ENCODE data around the gene FAM227B.
"Not testable (repeated sequence)": the region's sequence is repeated elsewhere in the genome, so short reads cannot be mapped to it uniquely, and the experiment has no call there.

FAM227B gene

GRCh38 chr15:49506341-49506740 is 114.3 kb downstream of the FAM227B start:
- ChIA-PET CTCF (no interaction called here), POLR2A (no interaction called here)
- TF ChIP-seq ELF4 (IDR thresholded peaks at IDR 0.05) (no peak), HDGF (IDR thresholded peaks at IDR 0.05; ENCODE audit: borderline replicate concordance) (no peak)
- no peak for DNase-seq (ENCODE audit: extremely low spot score)

- CTCF ChIA-PET: no interaction called here
- POLR2A ChIA-PET: no interaction called here
- DNase-seq (ENCODE audit: extremely low spot score): no peak
- no peak for TF ChIP-seq CTBP1 (IDR thresholded peaks at IDR 0.05; ENCODE audit: borderline replicate concordance)
- no peak for TF ChIP-seq BHLHE40 (IDR thresholded peaks at IDR 0.05; ENCODE audit: borderline replicate concordance)
- TF ChIP-seq TARDBP (IDR thresholded peaks at IDR 0.05): no peak
- TF ChIP-seq FOXA1 (IDR thresholded peaks at IDR 0.05): no peak
- TF ChIP-seq HDGF (IDR thresholded peaks at IDR 0.05; ENCODE audit: borderline replicate concordance): no peak
- no peak for TF ChIP-seq FOXK2 (IDR thresholded peaks at IDR 0.05)
- no peak for TF ChIP-seq ZNF384 (IDR thresholded peaks at IDR 0.05)
- no peak for TF ChIP-seq ELF4 (IDR thresholded peaks at IDR 0.05)
- no peak for TF ChIP-seq PKNOX1 (IDR thresholded peaks at IDR 0.05)
Measured at GRCh38 chr15:49501586-49501985, 119.0 kb downstream of the FAM227B start.

GRCh38 chr15:49495993-49496753 is 124.4 kb downstream of the FAM227B start:
- no peak for DNase-seq (ENCODE audit: extremely low spot score)
- ChIA-PET POLR2A (no interaction called here), CTCF (no interaction called here)
- TF ChIP-seq NFRKB (IDR thresholded peaks at IDR 0.05) (no peak), SUZ12 (IDR thresholded peaks at IDR 0.05) (no peak), FOXK2 (IDR thresholded peaks at IDR 0.05) (no peak), ARNT (IDR thresholded peaks at IDR 0.05) (no peak), ZNF384 (IDR thresholded peaks at IDR 0.05) (no peak), BHLHE40 (IDR thresholded peaks at IDR 0.05; ENCODE audit: borderline replicate concordance) (no peak), L3MBTL2 (conservative IDR thresholded peaks at IDR 0.05) (no peak), TARDBP (IDR thresholded peaks at IDR 0.05) (no peak), FOXM1 (IDR thresholded peaks at IDR 0.05; ENCODE audit: borderline replicate concordance) (no peak), HDGF (IDR thresholded peaks at IDR 0.05; ENCODE audit: borderline replicate concordance) (no peak)

GRCh38 chr15:49494842-49495241 is 125.8 kb downstream of the FAM227B start:
- DNase-seq (ENCODE audit: extremely low spot score): no peak
- TF ChIP-seq LEF1 (IDR thresholded peaks at IDR 0.05; ENCODE audit: borderline replicate concordance): no peak
- no peak for TF ChIP-seq CTBP1 (IDR thresholded peaks at IDR 0.05; ENCODE audit: borderline replicate concordance)
- TF ChIP-seq L3MBTL2 (conservative IDR thresholded peaks at IDR 0.05): no peak
- no peak for TF ChIP-seq TARDBP (IDR thresholded peaks at IDR 0.05)
- no peak for TF ChIP-seq FOXK2 (IDR thresholded peaks at IDR 0.05)
- no peak for TF ChIP-seq SP1 (IDR thresholded peaks at IDR 0.05)
- TF ChIP-seq ELF4 (IDR thresholded peaks at IDR 0.05): no peak
- TF ChIP-seq NFRKB (IDR thresholded peaks at IDR 0.05): no peak
- TF ChIP-seq BHLHE40 (IDR thresholded peaks at IDR 0.05; ENCODE audit: borderline replicate concordance): no peak
- POLR2A ChIA-PET: no interaction called here
- CTCF ChIA-PET: no interaction called here

- CTCF ChIA-PET: no interaction called here
- POLR2A ChIA-PET: no interaction called here
- TF ChIP-seq SP1 (IDR thresholded peaks at IDR 0.05) (no peak), FOXM1 (IDR thresholded peaks at IDR 0.05; ENCODE audit: borderline replicate concordance) (no peak), FOXA1 (IDR thresholded peaks at IDR 0.05) (no peak), ARNT (IDR thresholded peaks at IDR 0.05) (no peak), NFRKB (IDR thresholded peaks at IDR 0.05) (no peak), FOXK2 (IDR thresholded peaks at IDR 0.05) (no peak), LEF1 (IDR thresholded peaks at IDR 0.05; ENCODE audit: borderline replicate concordance) (no peak), HDGF (IDR thresholded peaks at IDR 0.05; ENCODE audit: borderline replicate concordance) (no peak), SUZ12 (IDR thresholded peaks at IDR 0.05) (no peak), CTBP1 (IDR thresholded peaks at IDR 0.05; ENCODE audit: borderline replicate concordance) (no peak), BHLHE40 (IDR thresholded peaks at IDR 0.05; ENCODE audit: borderline replicate concordance) (no peak), L3MBTL2 (conservative IDR thresholded peaks at IDR 0.05) (no peak), PKNOX1 (IDR thresholded peaks at IDR 0.05) (no peak), ELF4 (IDR thresholded peaks at IDR 0.05) (no peak), TARDBP (IDR thresholded peaks at IDR 0.05) (no peak), ZNF384 (IDR thresholded peaks at IDR 0.05) (no peak)
- no peak for DNase-seq (ENCODE audit: extremely low spot score)
Measured at GRCh38 chr15:49492830-49493229, 127.8 kb downstream of the FAM227B start.

GRCh38 chr15:49492151-49492550 is 128.5 kb downstream of the FAM227B start:
- POLR2A ChIA-PET: no interaction called here
- DNase-seq (ENCODE audit: extremely low spot score): no peak
- TF ChIP-seq ELF4 (IDR thresholded peaks at IDR 0.05) (no peak), FOXA1 (IDR thresholded peaks at IDR 0.05) (no peak)
- CTCF ChIA-PET: no interaction called here

- no peak for DNase-seq (ENCODE audit: extremely low spot score)
- ChIA-PET POLR2A (no interaction called here), CTCF (no interaction called here)
- TF ChIP-seq FOXM1 (IDR thresholded peaks at IDR 0.05; ENCODE audit: borderline replicate concordance): no peak
- TF ChIP-seq FOXA1 (IDR thresholded peaks at IDR 0.05): no peak
- no peak for TF ChIP-seq NFRKB (IDR thresholded peaks at IDR 0.05)
- no peak for TF ChIP-seq TARDBP (IDR thresholded peaks at IDR 0.05)
- no peak for TF ChIP-seq HDGF (IDR thresholded peaks at IDR 0.05; ENCODE audit: borderline replicate concordance)
- TF ChIP-seq ELF4 (IDR thresholded peaks at IDR 0.05): no peak
- no peak for TF ChIP-seq CTBP1 (IDR thresholded peaks at IDR 0.05; ENCODE audit: borderline replicate concordance)
- TF ChIP-seq ARNT (IDR thresholded peaks at IDR 0.05): no peak
- no peak for TF ChIP-seq ZNF384 (IDR thresholded peaks at IDR 0.05)
- TF ChIP-seq FOXK2 (IDR thresholded peaks at IDR 0.05): no peak
- TF ChIP-seq SUZ12 (IDR thresholded peaks at IDR 0.05): no peak
- TF ChIP-seq SP1 (IDR thresholded peaks at IDR 0.05): no peak
- no peak for TF ChIP-seq L3MBTL2 (conservative IDR thresholded peaks at IDR 0.05)
- no peak for TF ChIP-seq PKNOX1 (IDR thresholded peaks at IDR 0.05)
- no peak for TF ChIP-seq LEF1 (IDR thresholded peaks at IDR 0.05; ENCODE audit: borderline replicate concordance)
- no peak for TF ChIP-seq BHLHE40 (IDR thresholded peaks at IDR 0.05; ENCODE audit: borderline replicate concordance)
Measured at GRCh38 chr15:49490966-49491365, 129.7 kb downstream of the FAM227B start.

- POLR2A ChIA-PET; DNase-seq (ENCODE audit: extremely low spot score); CTCF ChIA-PET: not testable (repeated sequence)
Measured at GRCh38 chr15:49485401-49485800, 135.2 kb downstream of the FAM227B start.

GRCh38 chr15:49478982-49479381 is 141.6 kb downstream of the FAM227B start:
- CTCF ChIA-PET; DNase-seq (ENCODE audit: extremely low spot score); POLR2A ChIA-PET: not testable (repeated sequence)

GRCh38 chr15:49478021-49478420 is 142.6 kb downstream of the FAM227B start:
- CTCF ChIA-PET; DNase-seq (ENCODE audit: extremely low spot score); POLR2A ChIA-PET: not testable (repeated sequence)
